H54 (cell line): ENCODE measurements around the gene THSD4.

Source experiments
- DNase-seq: peaks from one replicate; pipeline ENCODE4 v3.0.0; 2011; ENCODE audit warnings: low spot score, mixed read lengths; ENCODE audit not compliant: insufficient read length
- FAIRE-seq: peaks from 3 replicates; lab custom pipeline; 2011; peaks lifted over from hg19 to GRCh38; lab: Jason Lieb, UNC
- POLR2A ChIP-seq: IDR thresholded peaks from 2 replicates; pipeline ENCODE4 v1.6.1; 2011; ENCODE audit warnings: low read depth, mild to moderate bottlenecking, low read length

The THSD4 gene

GRCh38 chr15:71591057-71591456 is 475.8 kb downstream of the THSD4 start:
- no peak for TF ChIP-seq POLR2A
- DNase-seq, result no peak
- no peak for FAIRE-seq

GRCh38 chr15:71592203-71592602 is 476.9 kb downstream of the THSD4 start:
- no peak for TF ChIP-seq POLR2A
- FAIRE-seq, result no peak
- DNase-seq, result no peak

GRCh38 chr15:71595846-71596553 is 480.7 kb downstream of the THSD4 start:
- FAIRE-seq (no peak), DNase-seq (no peak)
- no peak for TF ChIP-seq POLR2A

DNA sequence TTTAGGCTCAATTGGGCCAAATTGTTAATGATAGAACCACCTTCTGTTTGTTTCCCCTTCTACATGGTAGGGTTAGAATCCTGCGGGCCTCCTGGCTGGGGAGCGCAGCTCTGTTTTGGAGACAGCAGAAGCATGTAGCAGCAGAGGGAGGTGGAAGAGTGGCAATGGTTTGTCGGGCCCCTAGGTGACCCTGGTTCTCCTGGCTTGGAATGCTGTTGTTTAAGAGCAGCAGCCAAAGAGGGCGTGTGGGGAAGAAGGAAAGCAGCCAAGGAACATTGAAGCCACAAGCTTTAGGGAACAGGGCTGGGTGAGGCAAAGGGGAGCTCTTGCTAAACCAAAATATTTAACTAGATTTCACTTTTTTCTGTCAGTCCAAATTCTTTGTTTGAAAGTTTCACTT is 481.4 kb downstream of the THSD4 start:
- DNase-seq, result no peak
- TF ChIP-seq POLR2A, result no peak
- FAIRE-seq, result no peak

DNA sequence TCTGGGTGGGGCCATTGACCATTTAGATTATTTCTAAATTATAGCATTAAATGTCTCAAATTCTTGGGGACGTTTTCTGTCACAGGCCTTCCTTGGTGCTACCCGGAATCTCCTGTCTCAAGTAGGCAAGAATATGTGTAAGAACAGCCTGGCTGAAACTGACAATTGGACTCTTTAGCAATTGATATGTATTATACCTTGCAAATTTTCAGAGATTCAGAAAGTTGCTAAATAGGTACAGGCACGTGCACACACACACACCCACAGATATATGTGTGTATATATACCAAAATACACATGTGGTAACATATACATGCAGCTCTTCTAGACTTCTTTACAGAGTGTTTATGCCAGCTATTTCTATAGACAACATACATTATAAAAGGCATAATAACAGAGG is 481.9 kb downstream of the THSD4 start:
- TF ChIP-seq POLR2A, result no peak
- FAIRE-seq (no peak), DNase-seq (no peak)

DNA sequence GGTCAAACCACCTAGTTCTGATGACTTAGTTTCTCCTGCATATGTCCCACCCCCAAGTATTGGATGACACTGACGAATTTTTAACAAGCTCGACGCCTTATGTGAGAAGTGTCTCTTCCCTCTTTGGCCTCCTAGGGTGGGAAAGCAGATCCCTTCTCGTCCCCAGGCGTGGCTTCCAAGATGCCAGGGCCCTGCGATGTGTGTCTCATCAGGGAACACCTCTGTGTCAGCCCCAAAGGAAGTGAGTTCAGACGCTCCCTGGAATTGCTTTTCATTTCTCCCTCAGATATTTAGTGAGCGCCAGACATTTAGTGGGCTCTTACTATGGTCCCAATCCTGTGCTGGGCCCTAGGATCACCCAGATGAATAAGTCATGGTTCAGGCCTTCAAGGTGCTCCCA is 482.4 kb downstream of the THSD4 start:
- DNase-seq, result no peak
- TF ChIP-seq POLR2A, result no peak
- FAIRE-seq, result no peak

DNA sequence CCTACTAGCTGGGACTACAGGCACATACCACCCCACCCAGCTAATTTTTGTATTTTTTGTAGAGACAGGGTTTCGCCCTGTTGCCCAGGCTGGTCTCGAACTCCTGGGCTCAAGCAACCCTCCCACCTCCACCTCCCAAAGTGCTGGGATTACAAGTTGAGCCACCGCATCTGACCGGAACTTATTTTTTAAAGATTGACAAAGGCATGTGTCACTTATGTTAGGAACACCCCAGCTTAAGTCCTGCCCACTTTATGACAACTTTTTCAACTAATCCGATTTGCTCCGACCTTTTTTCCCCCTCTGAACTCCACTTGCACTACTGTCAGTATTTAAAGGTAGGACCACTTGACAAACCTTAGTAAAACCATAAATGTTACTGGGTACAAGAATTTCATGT is 483.5 kb downstream of the THSD4 start:
- no peak for TF ChIP-seq POLR2A
- DNase-seq (no peak), FAIRE-seq (no peak)

GRCh38 chr15:71599418-71600151 is 484.3 kb downstream of the THSD4 start:
- FAIRE-seq (no peak), DNase-seq (no peak)
- no peak for TF ChIP-seq POLR2A

GRCh38 chr15:71600237-71600636 is 485.0 kb downstream of the THSD4 start:
- FAIRE-seq (no peak), DNase-seq (no peak)

GRCh38 chr15:71601038-71601834 is 486.0 kb downstream of the THSD4 start:
- DNase-seq (no peak), FAIRE-seq (no peak)
- TF ChIP-seq POLR2A, result no peak

More at GRCh38 chr15:71600237-71600636, 485.0 kb downstream of the THSD4 start:
- no peak for TF ChIP-seq POLR2A

- TF ChIP-seq POLR2A, result no peak
- DNase-seq (no peak), FAIRE-seq (no peak)
Observed at GRCh38 chr15:71603379-71603778, 488.1 kb downstream of the THSD4 start.

- FAIRE-seq (no peak), DNase-seq (no peak)
- TF ChIP-seq POLR2A, result no peak
Observed at GRCh38 chr15:71607383-71607782, 492.1 kb downstream of the THSD4 start.

DNA sequence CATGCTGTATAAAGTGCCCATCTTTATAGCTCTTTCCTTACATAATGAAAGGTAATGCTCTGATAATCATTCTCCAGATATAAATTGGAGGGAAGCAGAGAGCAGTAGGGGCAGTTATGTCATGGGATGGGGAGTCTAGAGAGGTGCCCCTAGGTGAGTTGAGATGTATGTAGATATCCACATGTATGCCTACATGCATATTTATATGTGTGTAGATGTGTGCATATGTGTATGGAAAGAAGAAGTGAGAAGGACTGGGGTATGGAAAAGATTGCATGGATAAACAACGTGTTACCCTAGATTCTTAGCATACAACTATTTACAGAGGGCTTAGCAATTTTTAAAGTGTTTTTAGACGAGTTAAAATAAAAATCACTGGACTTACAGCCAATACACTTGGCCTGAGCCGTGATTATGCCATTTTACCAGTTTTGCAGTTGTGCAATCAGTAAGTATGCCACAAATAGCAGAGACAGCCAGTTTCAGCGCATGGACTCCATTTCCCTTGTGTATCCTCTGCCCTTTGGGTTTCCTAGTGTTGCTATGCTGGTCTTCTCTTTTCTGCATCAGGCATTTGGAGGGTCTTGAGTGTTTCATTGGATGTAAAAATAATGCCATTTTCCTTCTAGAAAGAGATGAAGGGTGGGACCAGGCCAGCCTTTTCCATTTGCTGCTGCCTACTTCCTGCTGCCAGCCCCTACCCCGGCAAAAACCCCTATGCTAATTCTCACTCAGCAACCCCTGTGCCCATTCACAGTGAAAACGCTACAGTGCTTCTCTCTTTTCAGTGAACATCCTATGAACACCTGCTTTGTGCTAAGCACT is 495.7 kb downstream of the THSD4 start:
- FAIRE-seq, result no peak
- no peak for TF ChIP-seq POLR2A
- DNase-seq, result no peak
